Hepatocyte (in vitro differentiated cells): ENCODE measurements around the gene PRMT7. TPM values are rescaled to one million over a fixed set of nuclear protein-coding genes. Genes with fewer than 3 reads are reported as not detected.

ENCODE experiments used
- DNase-seq: peaks from one replicate; pipeline ENCODE4 v3.0.0-alpha.2; 2016; ENCODE audit warnings: low spot score
- H2AFZ ChIP-seq: fragments of 200-600 bp; sonication (generic); 2 replicates; pipeline ENCODE4 v1.6.0; 2016; ENCODE audit warnings: antibody characterized with exemption, mild to moderate bottlenecking
- H3K27ac ChIP-seq: fragments of 200-600 bp; sonication (generic); 2 replicates; pipeline ENCODE4 v1.5.1; 2016; ENCODE audit warnings: mild to moderate bottlenecking
- H3K27me3 ChIP-seq: fragments of 200-600 bp; sonication (generic); 2 replicates; pipeline ENCODE4 v1.6.1; 2016
- H3K36me3 ChIP-seq: fragments of 200-600 bp; sonication (generic); replicated peaks from 2 replicates; pipeline ENCODE4 v1.5.1; 2016; ENCODE audit warnings: low read depth; ENCODE audit not compliant: insufficient read depth
- H3K4me1 ChIP-seq: fragments of 200-600 bp; sonication (generic); 2 replicates; pipeline ENCODE4 v1.5.1; 2016; ENCODE audit warnings: mild to moderate bottlenecking, moderate library complexity; ENCODE audit not compliant: insufficient read depth
- H3K4me2 ChIP-seq: fragments of 200-600 bp; sonication (generic); 2 replicates; pipeline ENCODE4 v1.6.0; 2016
- H3K4me3 ChIP-seq: fragments of 200-600 bp; sonication (generic); 2 replicates; pipeline ENCODE4 v1.5.1; 2016; ENCODE audit warnings: mild to moderate bottlenecking
- H3K79me2 ChIP-seq: fragments of 200-600 bp; sonication (generic); 2 replicates; pipeline ENCODE4 v1.6.0; 2017; ENCODE audit warnings: mild to moderate bottlenecking
- H3K9me2 ChIP-seq: fragments of 200-600 bp; sonication (generic); replicated peaks from 2 replicates; pipeline ENCODE4 v1.6.0; 2017; ENCODE audit warnings: mild to moderate bottlenecking; ENCODE audit not compliant: insufficient read depth
- H3K9me3 ChIP-seq: fragments of 200-600 bp; sonication (generic); 2 replicates; pipeline ENCODE4 v1.5.1; 2016; ENCODE audit warnings: low read depth, mild to moderate bottlenecking
- H4K20me1 ChIP-seq: fragments of 200-600 bp; sonication (generic); 2 replicates; pipeline ENCODE4 v1.6.0; 2016; ENCODE audit warnings: mild to moderate bottlenecking; ENCODE audit not compliant: insufficient read depth, poor library complexity, severe bottlenecking
- CTCF ChIP-seq: fragments of 200-600 bp; sonication (generic); IDR thresholded peaks from 2 replicates; pipeline ENCODE4 v1.5.1; 2016; ENCODE audit warnings: antibody characterized with exemption, mild to moderate bottlenecking; ENCODE audit not compliant: poor library complexity
- EZH2 ChIP-seq: fragments of 200-600 bp; sonication (generic); IDR thresholded peaks from 2 replicates; pipeline ENCODE4 v1.6.1; 2016; ENCODE audit warnings: antibody characterized with exemption, mild to moderate bottlenecking, borderline replicate concordance
- EZH2phosphoT487 ChIP-seq: fragments of 200-600 bp; sonication (generic); IDR thresholded peaks from one replicate; pipeline ENCODE4 v1.6.1; 2018; ENCODE audit warnings: antibody characterized with exemption, mild to moderate bottlenecking, low read depth, moderate library complexity; ENCODE audit not compliant: unreplicated experiment, severe bottlenecking
- WGBS: methylation state at CpG from one replicate; pipeline ENCODE4 v1.1.6; 2016; ENCODE audit warnings: low lambda C conversion rate; ENCODE audit errors: missing lambda C conversion rate; 5-methylcytosine and 5-hydroxymethylcytosine counted together
- polyA plus RNA-seq: library from polyadenylated mRNA; unstranded; fragments of >200 nt; fragmentation: Nextera tagmentation; extraction: Ambion mirVana; gene quantifications from 2 replicates; pipeline ENCODE4 v1.2.1, GENCODE V29; 2016
- total RNA-seq: library from RNA; depleted of rRNA; stranded (reverse); fragments of >200 nt; gene quantifications from 2 replicates; pipeline ENCODE4 v1.2.3, GENCODE V29; 2014

Gene PRMT7
- total and polyA plus RNA-seq, 2 experiments from 2014 or later = 41.1 to 43.6 TPM

DNA sequence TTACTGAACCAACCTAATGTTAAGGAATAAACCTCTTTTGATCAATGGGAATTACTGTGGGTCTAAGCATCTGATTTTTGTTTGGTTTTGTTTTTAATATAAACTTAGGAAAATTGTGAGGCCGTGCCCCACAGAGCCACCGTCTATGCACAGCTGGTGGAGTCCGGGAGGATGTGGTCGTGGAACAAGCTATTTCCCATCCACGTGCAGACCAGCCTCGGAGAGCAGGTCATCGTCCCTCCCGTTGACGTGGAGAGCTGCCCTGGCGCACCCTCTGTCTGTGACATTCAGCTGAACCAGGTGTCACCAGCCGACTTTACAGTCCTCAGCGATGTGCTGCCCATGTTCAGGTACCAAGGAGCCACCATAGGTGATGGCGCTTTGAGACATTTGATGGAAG is 28.4 kb downstream of the PRMT7 start:
- no peaks in the 10 kb centered on the region for H3K9me2 ChIP-seq
- no peak for DNase-seq
- H2AFZ ChIP-seq = no peak overlapping the region
- no peaks in the 10 kb centered on the region for H3K36me3 ChIP-seq
- H3K4me1 ChIP-seq = no peaks in the 10 kb centered on the region
- WGBS = 95% methylated on average over 13 of the region's 13 CpGs
- H3K4me2 ChIP-seq = no peak overlapping the region
- H4K20me1 ChIP-seq = no peaks in the 10 kb centered on the region
- no peaks in the 10 kb centered on the region for H3K9me3 ChIP-seq
- no peaks in the 10 kb centered on the region for H3K79me2 ChIP-seq
- TF ChIP-seq EZH2 (no peak), EZH2phosphoT487 (no peak), CTCF (no peak)
- no peak overlapping the region for H3K4me3 ChIP-seq
- no peaks in the 10 kb centered on the region for H3K27me3 ChIP-seq
- H3K27ac ChIP-seq = no peak overlapping the region

DNA sequence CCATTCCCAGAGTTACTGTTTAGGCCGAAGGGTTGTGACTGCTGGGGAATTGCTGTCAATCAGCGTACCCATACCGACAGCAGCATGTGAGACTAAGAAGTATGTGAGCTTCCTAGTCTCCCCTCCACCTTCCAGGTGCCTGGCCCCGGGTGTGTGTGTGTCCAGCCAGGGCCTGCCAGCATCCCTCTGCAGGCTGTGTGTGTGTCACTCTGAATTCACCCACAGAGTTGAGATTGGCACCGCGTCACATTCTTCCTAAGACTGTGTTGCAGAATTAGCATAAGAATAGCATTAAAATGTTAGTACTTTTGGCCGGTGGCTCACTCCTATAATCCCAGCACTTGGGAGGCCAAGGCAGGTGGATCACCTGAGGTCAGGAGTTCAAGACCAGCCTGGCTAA is 31.8 kb downstream of the PRMT7 start:
- Histone ChIP-seq H3K36me3 (no peaks in the 10 kb centered on the region), H3K9me3 (no peaks in the 10 kb centered on the region), H3K27ac (no peak overlapping the region), H3K79me2 (no peaks in the 10 kb centered on the region), H3K9me2 (no peaks in the 10 kb centered on the region), H3K4me2 (no peak overlapping the region), H3K4me1 (no peaks in the 10 kb centered on the region), H2AFZ (no peak overlapping the region), H4K20me1 (no peaks in the 10 kb centered on the region), H3K4me3 (no peak overlapping the region), H3K27me3 (no peaks in the 10 kb centered on the region)
- 90% methylated on average over 7 of the region's 7 CpGs for WGBS
- DNase-seq = no peak
- TF ChIP-seq EZH2 (no peak), CTCF (no peak), EZH2phosphoT487 (no peak)

DNA sequence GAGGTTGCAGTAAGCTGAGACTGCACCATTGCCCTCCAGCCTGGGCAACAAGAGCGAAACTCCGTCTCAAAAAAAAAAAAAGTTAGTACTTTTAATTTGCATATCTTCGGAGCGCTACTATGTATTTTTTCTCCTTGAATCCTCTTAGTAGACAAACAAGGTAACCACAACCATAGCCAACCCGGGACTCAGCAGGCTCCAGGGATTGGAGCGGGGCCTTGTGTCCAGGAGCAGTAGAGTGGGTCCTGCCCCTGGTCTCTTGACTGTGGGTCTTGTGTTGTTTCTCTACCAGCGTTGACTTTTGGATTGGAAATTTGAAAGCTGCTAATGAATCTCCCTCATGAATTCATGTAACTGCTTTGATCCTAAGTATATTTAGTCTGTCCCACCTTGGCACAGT is 32.3 kb downstream of the PRMT7 start:
- H3K27ac ChIP-seq = no peak overlapping the region
- WGBS = 97% methylated on average over 7 of the region's 7 CpGs
- no peaks in the 10 kb centered on the region for H3K9me3 ChIP-seq
- no peaks in the 10 kb centered on the region for H3K9me2 ChIP-seq
- H3K79me2 ChIP-seq = no peaks in the 10 kb centered on the region
- DNase-seq = no peak
- H2AFZ ChIP-seq = no peak overlapping the region
- H3K27me3 ChIP-seq = no peaks in the 10 kb centered on the region
- no peaks in the 10 kb centered on the region for H3K4me1 ChIP-seq
- no peak overlapping the region for H3K4me2 ChIP-seq
- H4K20me1 ChIP-seq = no peaks in the 10 kb centered on the region
- no peaks in the 10 kb centered on the region for H3K36me3 ChIP-seq
- no peak overlapping the region for H3K4me3 ChIP-seq
- no peak for TF ChIP-seq EZH2
- no peak for TF ChIP-seq CTCF
- no peak for TF ChIP-seq EZH2phosphoT487

GRCh38 chr16:68344252-68344651 is 33.4 kb downstream of the PRMT7 start:
- Histone ChIP-seq H3K9me3 (no peaks in the 10 kb centered on the region), H3K27me3 (no peaks in the 10 kb centered on the region), H2AFZ (no peak overlapping the region), H4K20me1 (no peaks in the 10 kb centered on the region), H3K4me1 (no peaks in the 10 kb centered on the region), H3K4me3 (no peak overlapping the region), H3K79me2 (no peaks in the 10 kb centered on the region), H3K4me2 (no peak overlapping the region), H3K27ac (no peak overlapping the region), H3K9me2 (no peaks in the 10 kb centered on the region), H3K36me3 (no peaks in the 10 kb centered on the region)
- DNase-seq = no peak
- 97% methylated on average over 11 of the region's 11 CpGs for WGBS
- TF ChIP-seq EZH2phosphoT487 = no peak
- TF ChIP-seq CTCF = no peak
- no peak for TF ChIP-seq EZH2
